GM23338 (cell line): ENCODE results near the gene FAM227A. TPM values are rescaled to one million over a fixed set of nuclear protein-coding genes. Genes with fewer than 3 reads are reported as not detected.

Experiments used
- ATAC-seq: fragments of 200-7000 bp; cut with Tn5 transposase; 3 replicates; pipeline ENCODE4 v1.9.1; 2020
- DNase-seq: peaks from one replicate; pipeline ENCODE4 v3.0.0-alpha.2; 2015; ENCODE audit warnings: low spot score
- H2AFZ ChIP-seq: fragments of 200-600 bp; sonication (generic); 2 replicates; pipeline ENCODE4 v1.8.0; 2016; ENCODE audit warnings: antibody characterized with exemption, mild to moderate bottlenecking, moderate library complexity
- H3F3A ChIP-seq: fragments of 200-600 bp; sonication (generic); replicated peaks from 2 replicates; pipeline ENCODE4 v1.8.0; 2017; ENCODE audit warnings: antibody characterized with exemption, mixed run types, low read depth
- H3K27ac ChIP-seq: fragments of 200-600 bp; sonication (generic); 2 replicates; pipeline ENCODE4 v1.6.1; 2016; ENCODE audit warnings: low read depth
- H3K27me3 ChIP-seq: fragments of 200-600 bp; sonication (generic); 2 replicates; pipeline ENCODE4 v1.8.0; 2016; ENCODE audit warnings: mild to moderate bottlenecking, mixed run types, moderate library complexity; ENCODE audit not compliant: insufficient read depth
- H3K36me3 ChIP-seq: fragments of 200-600 bp; sonication (generic); 2 replicates; pipeline ENCODE4 v1.8.0; 2016; ENCODE audit warnings: mild to moderate bottlenecking; ENCODE audit not compliant: insufficient read depth
- H3K4me1 ChIP-seq: fragments of 200-600 bp; sonication (generic); 2 replicates; pipeline ENCODE4 v1.8.0; 2016; ENCODE audit warnings: mild to moderate bottlenecking, moderate library complexity; ENCODE audit not compliant: insufficient read depth
- H3K4me2 ChIP-seq: fragments of 200-600 bp; sonication (generic); 2 replicates; pipeline ENCODE4 v1.7.1; 2017; ENCODE audit warnings: mixed run types
- H3K4me3 ChIP-seq: fragments of 200-600 bp; sonication (generic); 2 replicates; pipeline ENCODE4 v1.6.1; 2016; ENCODE audit warnings: mixed run types
- H3K79me2 ChIP-seq: fragments of 200-600 bp; sonication (generic); replicated peaks from 2 replicates; pipeline ENCODE4 v1.8.0; 2017; ENCODE audit warnings: mild to moderate bottlenecking; ENCODE audit not compliant: insufficient read depth
- H3K9me2 ChIP-seq: fragments of 200-600 bp; sonication (generic); 2 replicates; pipeline ENCODE4 v1.8.0; 2017; ENCODE audit not compliant: insufficient read depth
- H4K20me1 ChIP-seq: fragments of 200-600 bp; sonication (generic); replicated peaks from 2 replicates; pipeline ENCODE4 v1.8.0; 2017; ENCODE audit warnings: mild to moderate bottlenecking; ENCODE audit not compliant: insufficient read depth
- H3K27ac Mint-ChIP-seq: 2 replicates; pipeline ENCODE4 v1.8.0; 2020; ENCODE audit warnings: inconsistent platforms, mild to moderate bottlenecking, moderate library complexity, mixed read lengths
- H3K27me3 Mint-ChIP-seq: 3 replicates; pipeline ENCODE4 v1.8.0; 2022; ENCODE audit warnings: low read depth, mild to moderate bottlenecking, moderate library complexity, mixed read lengths, inconsistent platforms; ENCODE audit not compliant: insufficient read depth, poor library complexity
- H3K36me3 Mint-ChIP-seq: 3 replicates; pipeline ENCODE4 v1.8.0; 2021; ENCODE audit warnings: low read depth, mild to moderate bottlenecking, inconsistent platforms, moderate library complexity, mixed read lengths
- H3K4me1 Mint-ChIP-seq: 3 replicates; pipeline ENCODE4 v1.8.0; 2020; ENCODE audit warnings: mild to moderate bottlenecking, inconsistent platforms, mixed read lengths
- H3K4me3 Mint-ChIP-seq: 3 replicates; pipeline ENCODE4 v1.8.0; 2021; ENCODE audit warnings: moderate library complexity, mild to moderate bottlenecking, inconsistent platforms, mixed read lengths
- H3K9me3 Mint-ChIP-seq: 3 replicates; pipeline ENCODE4 v1.8.0; 2020; ENCODE audit warnings: moderate library complexity, mild to moderate bottlenecking, inconsistent platforms, mixed read lengths
- CREB1 ChIP-seq: fragments of 250-450 bp; sonication (Bioruptor Pico); IDR thresholded peaks from 2 replicates; pipeline ENCODE4 v1.5.0; 2020; ENCODE audit warnings: low read depth, mild to moderate bottlenecking, moderate library complexity
- ETS1 ChIP-seq: IDR thresholded peaks from 2 replicates; pipeline ENCODE4 v1.6.1; 2016; ENCODE audit warnings: antibody characterized with exemption
- EZH2phosphoT487 ChIP-seq: fragments of 200-600 bp; sonication (generic); IDR thresholded peaks from one replicate; pipeline ENCODE4 v1.8.1; 2018; ENCODE audit warnings: antibody characterized with exemption; ENCODE audit not compliant: unreplicated experiment
- JUNB ChIP-seq: IDR thresholded peaks from one replicate; pipeline ENCODE4 v1.6.1; 2016; ENCODE audit warnings: antibody characterized with exemption; ENCODE audit not compliant: unreplicated experiment
- ZNF114 ChIP-seq: fragments of 250-450 bp; sonication (Bioruptor Pico); IDR thresholded peaks from 2 replicates; pipeline ENCODE4 v1.5.0; 2020; ENCODE audit warnings: mild to moderate bottlenecking, moderate library complexity
- ZNF462 ChIP-seq: fragments of 250-450 bp; sonication (Bioruptor Pico); IDR thresholded peaks from 2 replicates; pipeline ENCODE4 v1.5.0; 2020; ENCODE audit warnings: mild to moderate bottlenecking, moderate library complexity
- polyA plus RNA-seq: library from polyadenylated mRNA; unstranded; fragments of >200 nt; fragmentation: Nextera tagmentation; extraction: Ambion mirVana; gene quantifications from 2 replicates; pipeline ENCODE4 v1.2.1, GENCODE V29; 2016
- total RNA-seq: library from RNA; depleted of rRNA; stranded (reverse); fragments of >200 nt; shearing (Covaris generic); gene quantifications from 2 replicates; pipeline ENCODE4 v1.2.3, GENCODE V29; 2014

The FAM227A gene
- total and polyA plus RNA-seq, 2 experiments from 2014 or later: 5.8 to 11.0 TPM

DNA sequence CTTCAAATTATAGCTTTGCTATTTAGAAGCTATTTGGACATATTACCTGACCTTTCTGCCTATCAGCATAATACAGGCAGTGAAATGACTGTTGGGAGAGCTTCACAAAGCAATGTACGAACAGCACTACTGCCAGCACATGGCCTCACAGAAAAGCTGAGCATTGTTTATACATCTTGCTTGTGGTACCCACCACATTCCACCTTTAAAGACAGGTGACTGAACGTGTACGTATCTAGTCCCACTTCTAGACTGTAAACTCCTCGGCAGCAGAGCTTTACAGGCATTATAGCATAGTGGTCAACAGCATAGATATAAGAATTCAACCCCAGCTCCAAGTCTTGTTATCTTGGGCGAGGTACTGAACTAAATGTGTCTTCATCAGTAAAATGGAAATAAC is 43.0 kb upstream of the FAM227A start (continued):
- TF ChIP-seq ZNF462 (CRISPR knock-in tag) (no peak), EZH2phosphoT487 (no peak), CREB1 (CRISPR knock-in tag) (no peak)

DNA sequence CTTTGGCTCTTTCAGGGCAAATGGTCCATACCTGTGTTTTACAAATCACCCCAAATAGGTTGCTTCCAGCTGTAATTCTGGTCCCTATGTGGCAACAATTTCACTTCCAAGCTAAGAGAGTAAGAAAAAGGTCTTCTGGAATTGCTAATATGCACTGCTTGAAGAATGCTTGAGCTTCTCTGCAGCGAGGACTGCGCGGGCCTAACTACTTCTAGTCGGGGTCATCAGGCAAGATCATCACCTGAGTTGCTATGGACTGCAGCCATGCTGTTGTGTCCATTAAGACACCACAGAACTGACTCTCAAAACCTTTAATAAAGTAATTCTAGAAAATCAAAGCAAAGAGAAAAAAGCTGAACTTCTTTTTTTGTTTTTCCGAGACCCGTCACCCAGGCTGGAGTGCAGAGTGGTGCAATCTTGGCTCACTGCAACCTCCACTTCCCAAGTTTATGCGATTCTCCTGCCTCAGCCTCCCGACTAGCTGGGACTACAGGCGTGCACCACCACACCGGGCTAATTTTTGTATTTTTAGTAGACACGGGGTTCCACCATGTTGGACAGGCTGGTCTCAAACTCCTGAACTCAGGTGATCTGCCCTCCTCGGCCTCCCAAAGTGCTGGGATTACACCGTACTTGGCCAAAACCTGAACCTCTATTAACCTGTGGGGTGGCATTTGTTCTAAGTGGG is 42.4 kb upstream of the FAM227A start:
- no peak overlapping the region for H3K27ac ChIP-seq
- no peaks in the 10 kb centered on the region for H3K9me2 ChIP-seq
- H3K4me1 ChIP-seq: peaks cover 18% of the 10 kb centered on the region
- Mint-ChIP-seq H3K9me3 (no peaks in the 10 kb centered on the region), H3K36me3 (peaks cover 12% of the 10 kb centered on the region), H3K4me1 (peaks cover 27% of the 10 kb centered on the region), H3K27me3 (peaks cover 16% of the 10 kb centered on the region), H3K27ac (no peak overlapping the region), H3K4me3 (peak overlapping the region; percentile 98)
- no peak overlapping the region for H2AFZ ChIP-seq
- H3K4me2 ChIP-seq: peak overlapping the region; percentile 95
- peaks cover 15% of the 10 kb centered on the region for H4K20me1 ChIP-seq
- ATAC-seq (no peak), DNase-seq (no peak)
- H3F3A ChIP-seq: peaks cover 4% of the 10 kb centered on the region; the same call in 1 of the 2 replicates
- H3K79me2 ChIP-seq: peaks cover 52% of the 10 kb centered on the region
- peak overlapping the region; percentile 97 for H3K4me3 ChIP-seq
- H3K27me3 ChIP-seq: no peaks in the 10 kb centered on the region
- H3K36me3 ChIP-seq: no peaks in the 10 kb centered on the region
- TF ChIP-seq ZNF114: no peak
- TF ChIP-seq ETS1: no peak
- no peak for TF ChIP-seq ZNF462 (CRISPR knock-in tag)
- TF ChIP-seq JUNB: no peak
- no peak for TF ChIP-seq EZH2phosphoT487
